GM12878 (cell line): ENCODE results near the gene RAP2C. TPM values are rescaled to one million over a fixed set of nuclear protein-coding genes. Genes with fewer than 3 reads are reported as not detected.

Experiments used
- ASH2L ChIP-seq: fragments of 300-600, 200-600 bp; sonication (generic); IDR thresholded peaks from 2 replicates; pipeline ENCODE4 v1.6.1; 2017; ENCODE audit warnings: low read depth, mild to moderate bottlenecking, borderline replicate concordance
- BCL11A ChIP-seq: IDR thresholded peaks from 2 replicates; pipeline ENCODE4 v1.6.1; 2011; ENCODE audit warnings: low read depth, low read length
- FOS ChIP-seq: IDR thresholded peaks from 3 replicates; pipeline ENCODE4 v1.6.1; 2011; ENCODE audit warnings: borderline replicate concordance; ENCODE audit not compliant: insufficient read length; ENCODE audit errors: extremely low read depth
- GABPA ChIP-seq: IDR thresholded peaks from 2 replicates; pipeline ENCODE4 v1.6.1; 2014; ENCODE audit warnings: antibody characterized with exemption, low read depth, mild to moderate bottlenecking, inconsistent platforms
- HDGF ChIP-seq: fragments of 450-650 bp; IDR thresholded peaks from 2 replicates; pipeline ENCODE4 v1.6.1; 2016; ENCODE audit warnings: antibody characterized with exemption
- KAT2A ChIP-seq: conservative IDR thresholded peaks from 2 replicates; pipeline ENCODE4 v1.6.1; 2011; ENCODE audit warnings: low read depth, low read length; ENCODE audit not compliant: control insufficient read depth
- NBN ChIP-seq: fragments of 450-650 bp; IDR thresholded peaks from 2 replicates; pipeline ENCODE4 v1.6.1; 2016
- NFIC ChIP-seq: IDR thresholded peaks from 2 replicates; pipeline ENCODE4 v1.6.1; 2012; ENCODE audit warnings: low read depth, mild to moderate bottlenecking, inconsistent platforms, low read length, moderate library complexity
- NFXL1 ChIP-seq: fragments of 450-650 bp; IDR thresholded peaks from 2 replicates; pipeline ENCODE4 v1.6.1; 2017; ENCODE audit warnings: antibody characterized with exemption, mild to moderate bottlenecking, borderline replicate concordance
- PML ChIP-seq: IDR thresholded peaks from 2 replicates; pipeline ENCODE4 v1.6.1; 2012; ENCODE audit warnings: low read length, inconsistent platforms
- POLR2A ChIP-seq: IDR thresholded peaks from 2 replicates; pipeline ENCODE4 v1.6.1; 2011; ENCODE audit warnings: low read depth, mild to moderate bottlenecking, low read length
- RAD51 ChIP-seq: fragments of 450-650 bp; IDR thresholded peaks from 2 replicates; pipeline ENCODE4 v1.6.1; 2016; ENCODE audit warnings: moderate library complexity, mild to moderate bottlenecking, inconsistent platforms
- SIN3A ChIP-seq: IDR thresholded peaks from 2 replicates; pipeline ENCODE4 v1.6.1; 2012; ENCODE audit warnings: low read depth, low read length, improper control_type of control experiment
- polyA plus RNA-seq, 11 experiments: library from polyadenylated mRNA; depleted of rRNA in 4 of 11; unstranded in 6 of 11; stranded (reverse) in 5 of 11; fragments of >200 nt; fragmentation: Nextera tagmentation in 4 of 11; fragmentation: Illumina TruSeq in 1 of 11; extraction: Ambion mirVana in 4 of 11; extraction: Trizol in 1 of 11; gene quantifications; 1 replicate in 1 of 11; 2 replicates in 10 of 11; pipeline versions ENCODE4 v1.2.1 to v1.2.3, GENCODE V29; 2011 to 2016; ENCODE audit warnings: inconsistent platforms in 2 of 11, missing spikeins in 2 of 11, low read depth in 1 of 11
- total RNA-seq, 4 experiments: library from RNA; depleted of rRNA in 3 of 4; stranded (reverse); fragments of >200 nt in 3 of 4; fragmentation: Illumina TruSeq in 1 of 4; extraction: Trizol in 1 of 4; gene quantifications; 2 replicates each; pipeline versions ENCODE4 v1.2.1 to v1.2.3, GENCODE V29; 2013 to 2021
- TF ChIP-seq, protein P1 (sequence below): IDR thresholded peaks from 2 replicates; pipeline ENCODE4 v1.6.1; 2011; ENCODE audit warnings: low read depth, low read length, improper control_type of control experiment, borderline replicate concordance
- TF ChIP-seq, protein P2 (sequence below): fragments of 150-350 bp; IDR thresholded peaks from 2 replicates; pipeline ENCODE4 v1.6.1; 2014; ENCODE audit warnings: mild to moderate bottlenecking, low read depth, low read length
- TF ChIP-seq, protein P3 (sequence below): IDR thresholded peaks from 2 replicates; pipeline ENCODE4 v1.6.1; 2011; ENCODE audit warnings: borderline replicate concordance, low read depth, mild to moderate bottlenecking, moderate library complexity, mixed read lengths, low read length; ENCODE audit not compliant: insufficient read depth; ENCODE audit errors: extremely low read length
- TF ChIP-seq, protein P4 (sequence below): fragments of 450-650 bp; IDR thresholded peaks from 2 replicates; pipeline ENCODE4 v1.6.1; 2017; ENCODE audit warnings: mild to moderate bottlenecking, moderate library complexity
- TF ChIP-seq, protein P5 (sequence below): fragments of 450-650 bp; formaldehyde crosslinking; IDR thresholded peaks from 2 replicates; pipeline ENCODE4 v1.4.0; 2022; ENCODE audit warnings: mild to moderate bottlenecking, moderate library complexity

Gene RAP2C
- total and polyA plus RNA-seq, 10 of the 15 experiments (the other 5 are each of a cell fraction or from before 2014, with no cell fraction given) = 17.1 to 32.1 (median 25.4) TPM

DNA sequence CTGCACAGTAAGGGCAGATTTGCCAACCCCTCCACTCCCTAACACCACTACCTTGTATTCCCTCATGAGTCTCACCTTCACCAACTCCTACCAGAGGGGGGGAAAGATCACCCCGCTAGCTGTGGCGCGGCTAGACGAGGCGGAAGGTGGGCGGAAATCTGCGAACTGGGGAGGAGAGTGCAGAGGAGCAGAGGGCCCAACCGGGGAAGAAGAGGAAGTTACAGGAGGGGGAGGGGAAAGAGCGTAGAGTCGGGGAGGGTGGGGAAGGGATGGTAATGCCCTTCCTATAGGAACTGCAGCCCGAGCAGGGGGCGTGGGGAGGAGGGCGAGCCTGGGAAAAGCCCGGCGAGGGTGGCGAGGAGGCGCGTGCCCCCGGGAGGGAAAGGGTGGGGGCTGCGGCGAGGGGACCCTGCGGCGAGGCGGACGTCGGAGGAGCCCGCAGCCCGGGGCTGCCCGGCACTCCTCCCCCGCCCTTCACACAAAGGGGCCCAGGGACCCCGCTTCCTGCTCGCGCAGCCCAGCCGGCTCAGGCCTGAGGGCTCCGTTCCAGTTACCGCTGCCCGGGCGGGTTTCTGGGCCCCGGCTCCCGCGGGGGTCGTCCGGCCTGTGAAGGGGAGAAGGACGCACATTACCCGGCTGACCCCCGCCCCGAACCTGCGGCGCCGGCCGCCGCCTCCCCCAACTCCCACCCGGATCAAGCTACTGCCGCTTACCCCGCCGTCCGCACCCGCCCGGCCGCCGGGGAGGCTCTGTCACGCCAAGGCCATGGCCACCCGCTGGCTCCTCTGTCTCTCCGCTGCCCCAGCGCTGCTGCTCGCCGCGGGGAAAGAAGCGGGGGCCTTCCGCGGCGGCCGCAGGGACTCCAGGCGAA lies 1.8 kb downstream of the RAP2C start (continued):
- no peak for TF ChIP-seq FOS
- peak; percentile 63 for TF ChIP-seq GABPA
- TF ChIP-seq NFXL1 = no peak
- peak; percentile 44 for TF ChIP-seq POLR2A
- no peak for TF ChIP-seq BCL11A
- TF ChIP-seq HDGF = no peak
- peak; percentile 47; the same call in 1 of the 2 replicates for TF ChIP-seq PML
- no peak for TF ChIP-seq RAD51
- TF ChIP-seq, protein P1, sequence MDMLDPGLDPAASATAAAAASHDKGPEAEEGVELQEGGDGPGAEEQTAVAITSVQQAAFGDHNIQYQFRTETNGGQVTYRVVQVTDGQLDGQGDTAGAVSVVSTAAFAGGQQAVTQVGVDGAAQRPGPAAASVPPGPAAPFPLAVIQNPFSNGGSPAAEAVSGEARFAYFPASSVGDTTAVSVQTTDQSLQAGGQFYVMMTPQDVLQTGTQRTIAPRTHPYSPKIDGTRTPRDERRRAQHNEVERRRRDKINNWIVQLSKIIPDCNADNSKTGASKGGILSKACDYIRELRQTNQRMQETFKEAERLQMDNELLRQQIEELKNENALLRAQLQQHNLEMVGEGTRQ = no peak
- no peak for TF ChIP-seq KAT2A
- TF ChIP-seq, protein P2, sequence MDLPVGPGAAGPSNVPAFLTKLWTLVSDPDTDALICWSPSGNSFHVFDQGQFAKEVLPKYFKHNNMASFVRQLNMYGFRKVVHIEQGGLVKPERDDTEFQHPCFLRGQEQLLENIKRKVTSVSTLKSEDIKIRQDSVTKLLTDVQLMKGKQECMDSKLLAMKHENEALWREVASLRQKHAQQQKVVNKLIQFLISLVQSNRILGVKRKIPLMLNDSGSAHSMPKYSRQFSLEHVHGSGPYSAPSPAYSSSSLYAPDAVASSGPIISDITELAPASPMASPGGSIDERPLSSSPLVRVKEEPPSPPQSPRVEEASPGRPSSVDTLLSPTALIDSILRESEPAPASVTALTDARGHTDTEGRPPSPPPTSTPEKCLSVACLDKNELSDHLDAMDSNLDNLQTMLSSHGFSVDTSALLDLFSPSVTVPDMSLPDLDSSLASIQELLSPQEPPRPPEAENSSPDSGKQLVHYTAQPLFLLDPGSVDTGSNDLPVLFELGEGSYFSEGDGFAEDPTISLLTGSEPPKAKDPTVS = no peak
- TF ChIP-seq NFIC = no peak
- TF ChIP-seq, protein P3, sequence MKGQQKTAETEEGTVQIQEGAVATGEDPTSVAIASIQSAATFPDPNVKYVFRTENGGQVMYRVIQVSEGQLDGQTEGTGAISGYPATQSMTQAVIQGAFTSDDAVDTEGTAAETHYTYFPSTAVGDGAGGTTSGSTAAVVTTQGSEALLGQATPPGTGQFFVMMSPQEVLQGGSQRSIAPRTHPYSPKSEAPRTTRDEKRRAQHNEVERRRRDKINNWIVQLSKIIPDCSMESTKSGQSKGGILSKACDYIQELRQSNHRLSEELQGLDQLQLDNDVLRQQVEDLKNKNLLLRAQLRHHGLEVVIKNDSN = no peak
- TF ChIP-seq, protein P4, sequence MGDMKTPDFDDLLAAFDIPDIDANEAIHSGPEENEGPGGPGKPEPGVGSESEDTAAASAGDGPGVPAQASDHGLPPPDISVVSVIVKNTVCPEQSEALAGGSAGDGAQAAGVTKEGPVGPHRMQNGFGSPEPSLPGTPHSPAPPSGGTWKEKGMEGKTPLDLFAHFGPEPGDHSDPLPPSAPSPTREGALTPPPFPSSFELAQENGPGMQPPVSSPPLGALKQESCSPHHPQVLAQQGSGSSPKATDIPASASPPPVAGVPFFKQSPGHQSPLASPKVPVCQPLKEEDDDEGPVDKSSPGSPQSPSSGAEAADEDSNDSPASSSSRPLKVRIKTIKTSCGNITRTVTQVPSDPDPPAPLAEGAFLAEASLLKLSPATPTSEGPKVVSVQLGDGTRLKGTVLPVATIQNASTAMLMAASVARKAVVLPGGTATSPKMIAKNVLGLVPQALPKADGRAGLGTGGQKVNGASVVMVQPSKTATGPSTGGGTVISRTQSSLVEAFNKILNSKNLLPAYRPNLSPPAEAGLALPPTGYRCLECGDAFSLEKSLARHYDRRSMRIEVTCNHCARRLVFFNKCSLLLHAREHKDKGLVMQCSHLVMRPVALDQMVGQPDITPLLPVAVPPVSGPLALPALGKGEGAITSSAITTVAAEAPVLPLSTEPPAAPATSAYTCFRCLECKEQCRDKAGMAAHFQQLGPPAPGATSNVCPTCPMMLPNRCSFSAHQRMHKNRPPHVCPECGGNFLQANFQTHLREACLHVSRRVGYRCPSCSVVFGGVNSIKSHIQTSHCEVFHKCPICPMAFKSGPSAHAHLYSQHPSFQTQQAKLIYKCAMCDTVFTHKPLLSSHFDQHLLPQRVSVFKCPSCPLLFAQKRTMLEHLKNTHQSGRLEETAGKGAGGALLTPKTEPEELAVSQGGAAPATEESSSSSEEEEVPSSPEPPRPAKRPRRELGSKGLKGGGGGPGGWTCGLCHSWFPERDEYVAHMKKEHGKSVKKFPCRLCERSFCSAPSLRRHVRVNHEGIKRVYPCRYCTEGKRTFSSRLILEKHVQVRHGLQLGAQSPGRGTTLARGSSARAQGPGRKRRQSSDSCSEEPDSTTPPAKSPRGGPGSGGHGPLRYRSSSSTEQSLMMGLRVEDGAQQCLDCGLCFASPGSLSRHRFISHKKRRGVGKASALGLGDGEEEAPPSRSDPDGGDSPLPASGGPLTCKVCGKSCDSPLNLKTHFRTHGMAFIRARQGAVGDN = 0 out of 2 replicates have a peak, but pooled peaks have one; percentile 14
- no peak for TF ChIP-seq SIN3A
- TF ChIP-seq, protein P5, sequence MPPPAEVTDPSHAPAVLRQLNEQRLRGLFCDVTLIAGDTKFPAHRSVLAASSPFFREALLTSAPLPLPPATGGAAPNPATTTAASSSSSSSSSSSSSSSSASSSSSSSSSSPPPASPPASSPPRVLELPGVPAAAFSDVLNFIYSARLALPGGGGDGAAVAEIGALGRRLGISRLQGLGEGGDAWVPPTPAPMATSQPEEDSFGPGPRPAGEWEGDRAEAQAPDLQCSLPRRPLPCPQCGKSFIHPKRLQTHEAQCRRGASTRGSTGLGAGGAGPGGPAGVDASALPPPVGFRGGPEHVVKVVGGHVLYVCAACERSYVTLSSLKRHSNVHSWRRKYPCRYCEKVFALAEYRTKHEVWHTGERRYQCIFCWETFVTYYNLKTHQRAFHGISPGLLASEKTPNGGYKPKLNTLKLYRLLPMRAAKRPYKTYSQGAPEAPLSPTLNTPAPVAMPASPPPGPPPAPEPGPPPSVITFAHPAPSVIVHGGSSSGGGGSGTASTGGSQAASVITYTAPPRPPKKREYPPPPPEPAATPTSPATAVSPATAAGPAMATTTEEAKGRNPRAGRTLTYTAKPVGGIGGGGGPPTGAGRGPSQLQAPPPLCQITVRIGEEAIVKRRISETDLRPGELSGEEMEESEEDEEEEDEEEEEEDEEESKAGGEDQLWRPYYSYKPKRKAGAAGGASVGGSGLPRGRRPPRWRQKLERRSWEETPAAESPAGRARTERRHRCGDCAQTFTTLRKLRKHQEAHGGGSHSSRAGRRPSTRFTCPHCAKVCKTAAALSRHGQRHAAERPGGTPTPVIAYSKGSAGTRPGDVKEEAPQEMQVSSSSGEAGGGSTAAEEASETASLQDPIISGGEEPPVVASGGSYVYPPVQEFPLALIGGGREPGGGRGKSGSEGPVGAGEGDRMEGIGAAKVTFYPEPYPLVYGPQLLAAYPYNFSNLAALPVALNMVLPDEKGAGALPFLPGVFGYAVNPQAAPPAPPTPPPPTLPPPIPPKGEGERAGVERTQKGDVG = no peak
- TF ChIP-seq ASH2L = no peak
- TF ChIP-seq NBN = no peak; the same call in 1 of the 2 replicates
